ENCODE measurements around the gene NMT1. TPM values are rescaled to one million over a fixed set of nuclear protein-coding genes. Genes with fewer than 3 reads are reported as not detected.

NMT1 gene
- total RNA-seq, 1 experiment from 2014 or later = 89.7 TPM

GRCh38 chr17:45108051-45108450 lies 46.9 kb downstream of the NMT1 start:
- H3K4me3 Mint-ChIP-seq (ENCODE audit: unreplicated experiment) = no peak overlapping the region
- no peaks in the 10 kb centered on the region for H3K27me3 Mint-ChIP-seq (ENCODE audit: insufficient read depth, unreplicated experiment)
- H3K27ac Mint-ChIP-seq (ENCODE audit: low read depth, unreplicated experiment) = no peak overlapping the region
- no TSS peak for BruUV-seq (replicated peaks)
- intact Hi-C loops (cut with micrococcal nuclease) = loop anchor here (2.0 kb wide), 1 partner anchor 25 kb away; the partner anchor contains the start of gene PLCD3
- H3K36me3 Mint-ChIP-seq (ENCODE audit: insufficient read depth, unreplicated experiment) = peaks cover 77% of the 10 kb centered on the region
- H3K9me3 Mint-ChIP-seq (ENCODE audit: unreplicated experiment) = no peaks in the 10 kb centered on the region
- no peak for TF ChIP-seq CTCF (IDR thresholded peaks at IDR 0.05; ENCODE audit: unreplicated experiment)
- CTCF ChIA-PET = interaction anchor here (1.3 to 2.7 kb wide), 4 partner anchors 9 to 19 kb away, joined by 3 to 19 read pairs (median 6); no protein-coding TSS in a partner anchor
- no peak for DNase-seq (ENCODE audit: unreplicated experiment)
- POLR2A ChIA-PET = interaction anchor here (0.9 to 2.3 kb wide), 5 partner anchors 9 to 23 kb away, joined by 3 to 9 read pairs (median 4); no protein-coding TSS in a partner anchor
- H3K4me1 Mint-ChIP-seq (ENCODE audit: insufficient read depth, unreplicated experiment) = peaks cover 3% of the 10 kb centered on the region

GRCh38 chr17:45108595-45109521 lies 47.7 kb downstream of the NMT1 start:
- H3K9me3 Mint-ChIP-seq (ENCODE audit: unreplicated experiment) = no peaks in the 10 kb centered on the region
- DNase-seq (ENCODE audit: unreplicated experiment) = peak; percentile 29
- H3K4me1 Mint-ChIP-seq (ENCODE audit: insufficient read depth, unreplicated experiment) = no peaks in the 10 kb centered on the region
- intact Hi-C loops (cut with micrococcal nuclease) = loop anchor here (2.0 kb wide), 1 partner anchor 24 kb away; the partner anchor contains the start of gene PLCD3
- H3K36me3 Mint-ChIP-seq (ENCODE audit: insufficient read depth, unreplicated experiment) = peaks cover 69% of the 10 kb centered on the region
- H3K27me3 Mint-ChIP-seq (ENCODE audit: insufficient read depth, unreplicated experiment) = no peaks in the 10 kb centered on the region
- no peak overlapping the region for H3K4me3 Mint-ChIP-seq (ENCODE audit: unreplicated experiment)
- ChIA-PET POLR2A (interaction anchor here (0.6 to 2.3 kb wide), 8 partner anchors 9 to 46 kb away, joined by 3 to 9 read pairs (median 4); no protein-coding TSS in a partner anchor), CTCF (interaction anchor here (0.7 to 2.7 kb wide), 9 partner anchors 8 to 86 kb away, joined by 3 to 19 read pairs (median 4); partner anchors contain the start of gene ACBD4)
- TF ChIP-seq CTCF (IDR thresholded peaks at IDR 0.05; ENCODE audit: unreplicated experiment) = no peak
- H3K27ac Mint-ChIP-seq (ENCODE audit: low read depth, unreplicated experiment) = peak overlapping the region; percentile 77
- BruUV-seq (replicated peaks) = TSS peak; percentile 27

GRCh38 chr17:45110676-45111611 lies 49.8 kb downstream of the NMT1 start:
- Mint-ChIP-seq H3K36me3 (ENCODE audit: insufficient read depth, unreplicated experiment) (peaks cover 60% of the 10 kb centered on the region), H3K4me1 (ENCODE audit: insufficient read depth, unreplicated experiment) (no peaks in the 10 kb centered on the region), H3K9me3 (ENCODE audit: unreplicated experiment) (no peaks in the 10 kb centered on the region), H3K27me3 (ENCODE audit: insufficient read depth, unreplicated experiment) (no peaks in the 10 kb centered on the region), H3K4me3 (ENCODE audit: unreplicated experiment) (no peak overlapping the region), H3K27ac (ENCODE audit: low read depth, unreplicated experiment) (no peak overlapping the region)
- intact Hi-C loops (cut with micrococcal nuclease) = no loop called here
- no TSS peak for BruUV-seq (replicated peaks)
- CTCF ChIA-PET = interaction anchor here (0.6 to 1.1 kb wide), 4 partner anchors 11 to 335 kb away, joined by 3 to 6 read pairs (median 4); no protein-coding TSS in a partner anchor
- no peak for DNase-seq (ENCODE audit: unreplicated experiment)
- TF ChIP-seq CTCF (IDR thresholded peaks at IDR 0.05; ENCODE audit: unreplicated experiment) = no peak
- POLR2A ChIA-PET = interaction anchor here (1.7 kb wide), 1 partner anchor 9 kb away, joined by 4 read pairs; no protein-coding TSS in a partner anchor
